ENCODE results near the gene NRARP. TPM values are rescaled to one million over a fixed set of nuclear protein-coding genes. Genes with fewer than 3 reads are reported as not detected.
"Not testable (repeated sequence)": the region's sequence is repeated elsewhere in the genome, so short reads cannot be mapped to it uniquely, and the experiment has no call there.

The NRARP gene
- total RNA-seq, 2 experiments from 2014 or later, result 1.2 to 1.7 TPM

- DNase-seq (no peak), ATAC-seq (ENCODE audit: low read depth) (no peak)
- H3K4me3 Mint-ChIP-seq, result no peak overlapping the region
- H3K36me3 Mint-ChIP-seq, result peaks cover 22% of the 10 kb centered on the region
- no peak overlapping the region for H3K27ac Mint-ChIP-seq
- no peaks in the 10 kb centered on the region for H3K27me3 Mint-ChIP-seq
- H3K9me3 Mint-ChIP-seq, result no peaks in the 10 kb centered on the region
- POLR2A ChIA-PET, result interaction anchor here (0.7 to 1.3 kb wide), 3 partner anchors 9 to 29 kb away, joined by 3 read pairs; partner anchors contain the start of genes TOR4A and TUBB4B
- H3K4me1 Mint-ChIP-seq, result peaks cover 12% of the 10 kb centered on the region
These were observed 32.8 kb downstream of the NRARP start for GRCh38 chr9:137269231-137269772.

GRCh38 chr9:137268538-137269201, 33.4 kb downstream of the NRARP start:
- no peaks in the 10 kb centered on the region for H3K9me3 Mint-ChIP-seq
- H3K27me3 Mint-ChIP-seq, result no peaks in the 10 kb centered on the region
- DNase-seq, result no peak
- H3K4me1 Mint-ChIP-seq, result peaks cover 12% of the 10 kb centered on the region
- POLR2A ChIA-PET, result interaction anchor here (0.7 to 1.3 kb wide), 2 partner anchors 13 to 28 kb away, joined by 3 read pairs; partner anchors contain the start of gene TUBB4B
- no peak for ATAC-seq (ENCODE audit: low read depth)
- H3K27ac Mint-ChIP-seq, result no peak overlapping the region
- no peak overlapping the region for H3K4me3 Mint-ChIP-seq
- peaks cover 21% of the 10 kb centered on the region for H3K36me3 Mint-ChIP-seq

- DNase-seq, result no peak
- Mint-ChIP-seq H3K36me3 (peaks cover 21% of the 10 kb centered on the region), H3K9me3 (no peaks in the 10 kb centered on the region), H3K27me3 (no peaks in the 10 kb centered on the region), H3K4me3 (no peak overlapping the region), H3K27ac (no peak overlapping the region), H3K4me1 (peaks cover 12% of the 10 kb centered on the region)
- ATAC-seq (ENCODE audit: low read depth), result no peak
- POLR2A ChIA-PET, result no interaction called here
These were observed 34.1 kb downstream of the NRARP start for GRCh38 chr9:137267933-137268355.

GRCh38 chr9:137266585-137267453, 35.3 kb downstream of the NRARP start:
- DNase-seq (no peak), ATAC-seq (ENCODE audit: low read depth) (no peak)
- Mint-ChIP-seq H3K36me3 (peaks cover 21% of the 10 kb centered on the region), H3K4me1 (peaks cover 12% of the 10 kb centered on the region), H3K27me3 (no peaks in the 10 kb centered on the region), H3K9me3 (no peaks in the 10 kb centered on the region), H3K27ac (no peak overlapping the region), H3K4me3 (no peak overlapping the region)
- POLR2A ChIA-PET, result no interaction called here

- H3K4me3 Mint-ChIP-seq, result no peak overlapping the region
- peaks cover 20% of the 10 kb centered on the region for H3K36me3 Mint-ChIP-seq
- H3K27me3 Mint-ChIP-seq, result no peaks in the 10 kb centered on the region
- no peak for DNase-seq
- POLR2A ChIA-PET, result no interaction called here
- H3K4me1 Mint-ChIP-seq, result peaks cover 8% of the 10 kb centered on the region
- no peaks in the 10 kb centered on the region for H3K9me3 Mint-ChIP-seq
- H3K27ac Mint-ChIP-seq, result no peak overlapping the region
- no peak for ATAC-seq (ENCODE audit: low read depth)
These were observed 35.9 kb downstream of the NRARP start for GRCh38 chr9:137266162-137266527.

GRCh38 chr9:137265496-137266161, 36.4 kb downstream of the NRARP start:
- Mint-ChIP-seq H3K4me1 (peaks cover 7% of the 10 kb centered on the region), H3K27me3 (no peaks in the 10 kb centered on the region)
- POLR2A ChIA-PET, result interaction anchor here (1.1 kb wide), 1 partner anchor 322 kb away, joined by 4 read pairs; no protein-coding TSS in a partner anchor

GRCh38 chr9:137264067-137264466, 38.0 kb downstream of the NRARP start:
- no peak for DNase-seq
- H3K27ac Mint-ChIP-seq, result no peak overlapping the region
- POLR2A ChIA-PET, result interaction anchor here (0.6 kb wide), 1 partner anchor 41 kb away, joined by 3 read pairs; no protein-coding TSS in a partner anchor
- no peak overlapping the region for H3K4me3 Mint-ChIP-seq
- no peaks in the 10 kb centered on the region for H3K27me3 Mint-ChIP-seq
- ATAC-seq (ENCODE audit: low read depth), result no peak
- peaks cover 17% of the 10 kb centered on the region for H3K36me3 Mint-ChIP-seq
- peaks cover 7% of the 10 kb centered on the region for H3K4me1 Mint-ChIP-seq
- H3K9me3 Mint-ChIP-seq, result no peaks in the 10 kb centered on the region

More at GRCh38 chr9:137265496-137266161, 36.4 kb downstream of the NRARP start:
- Mint-ChIP-seq H3K36me3 (peaks cover 20% of the 10 kb centered on the region), H3K27ac (no peak overlapping the region), H3K4me3 (no peak overlapping the region), H3K9me3 (no peaks in the 10 kb centered on the region)
- no peak for ATAC-seq (ENCODE audit: low read depth)
- no peak for DNase-seq

- POLR2A ChIA-PET, result no interaction called here
- Mint-ChIP-seq H3K36me3 (peaks cover 15% of the 10 kb centered on the region), H3K4me1 (peaks cover 4% of the 10 kb centered on the region), H3K27me3 (no peaks in the 10 kb centered on the region), H3K4me3 (no peak overlapping the region), H3K9me3 (no peaks in the 10 kb centered on the region), H3K27ac (no peak overlapping the region)
- no peak for DNase-seq
- no peak for ATAC-seq (ENCODE audit: low read depth)
These were observed 38.6 kb downstream of the NRARP start for GRCh38 chr9:137263506-137263905.

- no peak for ATAC-seq (ENCODE audit: low read depth)
- Mint-ChIP-seq H3K9me3 (no peaks in the 10 kb centered on the region), H3K27ac (no peak overlapping the region), H3K4me1 (peaks cover 4% of the 10 kb centered on the region), H3K4me3 (no peak overlapping the region), H3K27me3 (no peaks in the 10 kb centered on the region), H3K36me3 (peaks cover 11% of the 10 kb centered on the region)
- DNase-seq, result no peak
- POLR2A ChIA-PET, result no interaction called here
These were observed 39.2 kb downstream of the NRARP start for GRCh38 chr9:137262909-137263285.

- H3K9me3 Mint-ChIP-seq; H3K4me1 Mint-ChIP-seq; ATAC-seq (ENCODE audit: low read depth); H3K36me3 Mint-ChIP-seq; H3K4me3 Mint-ChIP-seq; H3K27ac Mint-ChIP-seq; H3K27me3 Mint-ChIP-seq: not testable (repeated sequence)
- POLR2A ChIA-PET, result interaction anchor here (1.1 kb wide), 1 partner anchor 20 kb away, joined by 3 read pairs; no protein-coding TSS in a partner anchor
- peak; percentile 36 for DNase-seq
These were observed 39.7 kb downstream of the NRARP start for GRCh38 chr9:137262173-137262908.

GRCh38 chr9:137256856-137257255, 45.2 kb downstream of the NRARP start:
- H3K27me3 Mint-ChIP-seq, result no peaks in the 10 kb centered on the region

GRCh38 chr9:137256362-137256761, 45.7 kb downstream of the NRARP start:
- Mint-ChIP-seq H3K27ac (no peak overlapping the region), H3K36me3 (peaks cover 2% of the 10 kb centered on the region)
- POLR2A ChIA-PET, result interaction anchor here (0.8 to 7.2 kb wide), 6 partner anchors 13 to 188 kb away, joined by 3 to 171 read pairs (median 3); partner anchors contain the start of genes NDOR1, TMEM203 and TUBB4B

More at GRCh38 chr9:137256856-137257255, 45.2 kb downstream of the NRARP start:
- POLR2A ChIA-PET, result interaction anchor here (0.7 to 7.2 kb wide), 4 partner anchors 14 to 409 kb away, joined by 3 to 171 read pairs (median 4); partner anchors contain the start of gene TUBB4B
- Mint-ChIP-seq H3K36me3 (peaks cover 4% of the 10 kb centered on the region), H3K4me3 (peak overlapping the region; percentile 91), H3K9me3 (no peaks in the 10 kb centered on the region), H3K4me1 (peaks cover 5% of the 10 kb centered on the region), H3K27ac (no peak overlapping the region)
- DNase-seq (no peak), ATAC-seq (ENCODE audit: low read depth) (no peak)

More at GRCh38 chr9:137256362-137256761, 45.7 kb downstream of the NRARP start:
- H3K27me3 Mint-ChIP-seq, result no peaks in the 10 kb centered on the region
- ATAC-seq (ENCODE audit: low read depth) (no peak), DNase-seq (no peak)
- peak overlapping the region; percentile 91 for H3K4me3 Mint-ChIP-seq
- H3K9me3 Mint-ChIP-seq, result no peaks in the 10 kb centered on the region
- H3K4me1 Mint-ChIP-seq, result peaks cover 5% of the 10 kb centered on the region

Measured in activated naive CD8-positive, alpha-beta T cell treated with anti-CD3 and anti-CD28 coated beads, Interleukin-2, amount 10 ng/mL, durations not matched to agents 7 days and 5 days (primary cell).